Breast epithelium (tissue), 4 donors: Measurements from ENCODE around the gene DCLK1. TPM values are rescaled to one million over a fixed set of nuclear protein-coding genes. Genes with fewer than 3 reads are reported as not detected.

Experiments used
- DNase-seq, 2 donors: peaks; one replicate each; pipeline ENCODE4 v3.0.0-alpha.2; 2019; ENCODE audit warnings: low spot score in 2 of 2
- H3K27ac ChIP-seq, 2 donors: fragments of 200-600 bp; sonication (generic) in 1 of 2; one replicate each; pipeline ENCODE4 v1.5.1; 2016 to 2019; ENCODE audit warnings: mild to moderate bottlenecking in 1 of 2
- H3K27me3 ChIP-seq, 2 donors: fragments of 200-600 bp; sonication (generic) in 1 of 2; one replicate each; pipeline versions ENCODE4 v1.5.1 to v1.6.0; 2017 to 2019; ENCODE audit warnings: control low read depth in 1 of 2, mild to moderate bottlenecking in 1 of 2
- H3K36me3 ChIP-seq: fragments of 200-600 bp; one replicate; pipeline ENCODE4 v1.5.1; 2019
- H3K4me1 ChIP-seq, 2 donors: fragments of 200-600 bp; sonication (generic); one replicate each; pipeline ENCODE4 v1.5.1; 2016 to 2019; ENCODE audit warnings: control low read depth in 1 of 2
- H3K4me3 ChIP-seq, 3 donors: fragments of 200-600 bp; sonication (generic); 1 replicate in 2 of 3; 2 replicates in 1 of 3; pipeline ENCODE4 v1.5.1; 2016 to 2019; ENCODE audit warnings: mild to moderate bottlenecking in 3 of 3, moderate library complexity in 2 of 3
- H3K9me3 ChIP-seq, 2 donors: fragments of 200-600 bp; sonication (generic) in 1 of 2; one replicate each; pipeline ENCODE4 v1.5.1; 2016 to 2019; ENCODE audit warnings: control low read depth in 1 of 2
- POLR2A ChIP-seq: fragments of 450-650 bp; IDR thresholded peaks from one replicate; pipeline ENCODE4 v1.6.1; 2016; ENCODE audit warnings: antibody characterized with exemption, mild to moderate bottlenecking, moderate library complexity
- POLR2AphosphoS5 ChIP-seq, 3 donors: sonication (generic); formaldehyde crosslinking; IDR thresholded peaks; one replicate each; pipeline ENCODE4 v1.6.1; 2017; ENCODE audit warnings: antibody characterized with exemption in 3 of 3
- intact Hi-C: fragments of 100-400 bp; cut with DNase I; formaldehyde crosslinking; loops from one replicate; pipeline ENCODE4 v1.15.1; 2023; ENCODE audit warnings: low total_unique reads
- total RNA-seq, 3 donors: library from RNA; depleted of rRNA; stranded (reverse); fragments of >200 nt; gene quantifications; one replicate each; pipeline ENCODE4 v1.1.0, GENCODE V29; 2016
- TF ChIP-seq, protein P1 (sequence below), 3 donors: fragments of 450-650 bp; IDR thresholded peaks; one replicate each; pipeline ENCODE4 v1.5.1; 2016 to 2017; ENCODE audit warnings: antibody characterized with exemption in 3 of 3, mild to moderate bottlenecking in 3 of 3, moderate library complexity in 3 of 3

DCLK1 gene
- total RNA-seq, 3 donors from 2014 or later: 21.2 to 158 (median 28.2) TPM

DNA sequence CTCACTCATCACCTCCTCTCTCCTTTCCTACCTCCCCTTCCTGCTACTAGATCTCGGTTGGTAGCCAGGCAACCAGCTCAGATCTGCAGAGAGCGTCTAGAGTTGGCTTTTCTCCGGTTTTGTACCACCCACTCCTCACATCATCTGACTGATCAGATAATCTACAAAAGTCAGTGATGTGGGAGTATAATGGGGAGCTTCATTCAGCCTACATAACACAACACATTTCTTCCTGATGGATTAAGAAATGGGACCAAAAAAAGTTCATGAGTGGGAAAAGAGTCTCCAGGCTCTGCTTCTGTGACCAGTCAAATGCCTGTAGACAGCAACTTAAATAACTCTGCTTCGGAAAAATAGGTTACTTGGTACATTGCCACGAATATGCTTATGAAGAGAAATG, 279.8 kb downstream of the DCLK1 start:
- H3K27ac ChIP-seq: peak overlapping the region in 1 of 2 donors; percentile 52
- TF ChIP-seq POLR2AphosphoS5 (IDR thresholded peaks at IDR 0.05) (no peak), POLR2A (no peak)
- TF ChIP-seq, protein P1, sequence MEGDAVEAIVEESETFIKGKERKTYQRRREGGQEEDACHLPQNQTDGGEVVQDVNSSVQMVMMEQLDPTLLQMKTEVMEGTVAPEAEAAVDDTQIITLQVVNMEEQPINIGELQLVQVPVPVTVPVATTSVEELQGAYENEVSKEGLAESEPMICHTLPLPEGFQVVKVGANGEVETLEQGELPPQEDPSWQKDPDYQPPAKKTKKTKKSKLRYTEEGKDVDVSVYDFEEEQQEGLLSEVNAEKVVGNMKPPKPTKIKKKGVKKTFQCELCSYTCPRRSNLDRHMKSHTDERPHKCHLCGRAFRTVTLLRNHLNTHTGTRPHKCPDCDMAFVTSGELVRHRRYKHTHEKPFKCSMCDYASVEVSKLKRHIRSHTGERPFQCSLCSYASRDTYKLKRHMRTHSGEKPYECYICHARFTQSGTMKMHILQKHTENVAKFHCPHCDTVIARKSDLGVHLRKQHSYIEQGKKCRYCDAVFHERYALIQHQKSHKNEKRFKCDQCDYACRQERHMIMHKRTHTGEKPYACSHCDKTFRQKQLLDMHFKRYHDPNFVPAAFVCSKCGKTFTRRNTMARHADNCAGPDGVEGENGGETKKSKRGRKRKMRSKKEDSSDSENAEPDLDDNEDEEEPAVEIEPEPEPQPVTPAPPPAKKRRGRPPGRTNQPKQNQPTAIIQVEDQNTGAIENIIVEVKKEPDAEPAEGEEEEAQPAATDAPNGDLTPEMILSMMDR (IDR thresholded peaks at IDR 0.05): no peak
- H3K4me3 ChIP-seq: no peak overlapping the region
- no peaks in the 10 kb centered on the region for H3K27me3 ChIP-seq
- H3K9me3 ChIP-seq: no peaks in the 10 kb centered on the region
- no peak for DNase-seq
- H3K4me1 ChIP-seq: no peaks in the 10 kb centered on the region
- intact Hi-C loops: no loop called here
- H3K36me3 ChIP-seq: no peaks in the 10 kb centered on the region

DNA sequence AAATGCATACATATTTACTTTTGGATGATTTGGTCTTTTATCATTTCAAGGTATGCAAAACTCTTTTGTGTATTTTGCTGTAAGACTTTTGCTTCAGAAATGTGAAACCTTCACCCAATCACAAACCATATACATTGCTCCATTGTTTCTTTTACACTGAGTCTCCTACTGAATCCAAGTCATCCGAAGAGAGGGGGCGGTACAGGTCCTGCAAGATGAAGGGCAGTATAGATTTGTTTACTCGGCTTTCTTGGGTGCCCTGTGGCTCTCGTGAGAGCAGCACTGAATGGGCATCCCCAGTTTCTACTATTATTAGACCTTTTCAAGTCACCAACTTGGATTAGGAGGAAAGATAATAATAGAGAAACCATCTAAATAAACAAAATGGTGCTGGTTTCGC, 280.6 kb downstream of the DCLK1 start:
- H3K4me3 ChIP-seq: no peak overlapping the region
- TF ChIP-seq, protein P1 (IDR thresholded peaks at IDR 0.05): no peak
- TF ChIP-seq POLR2AphosphoS5 (IDR thresholded peaks at IDR 0.05): no peak
- no peak for TF ChIP-seq POLR2A
- no peaks in the 10 kb centered on the region for H3K27me3 ChIP-seq
- no peaks in the 10 kb centered on the region for H3K4me1 ChIP-seq
- no peaks in the 10 kb centered on the region for H3K36me3 ChIP-seq
- H3K9me3 ChIP-seq: no peaks in the 10 kb centered on the region
- DNase-seq: no peak
- no peak overlapping the region for H3K27ac ChIP-seq
- intact Hi-C loops: no loop called here

DNA sequence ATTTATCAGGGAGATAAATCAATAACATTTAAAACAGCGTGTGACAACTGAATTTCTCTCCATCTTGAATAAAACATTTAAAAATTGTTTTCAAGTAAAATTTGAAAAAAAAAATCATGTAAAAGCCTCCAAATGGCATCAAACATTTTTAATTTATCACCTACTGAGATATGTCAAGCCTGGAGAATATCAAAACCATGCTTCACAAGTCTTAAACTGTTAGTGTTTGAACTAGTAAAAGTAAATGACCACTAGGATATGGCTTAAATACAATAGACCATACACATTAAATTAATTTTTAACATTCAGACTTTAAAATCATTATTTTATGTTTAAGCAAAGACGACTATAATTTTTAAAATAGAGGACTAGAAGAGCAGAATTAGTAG, 281.9 kb downstream of the DCLK1 start:
- no peak overlapping the region for H3K27ac ChIP-seq

DNA sequence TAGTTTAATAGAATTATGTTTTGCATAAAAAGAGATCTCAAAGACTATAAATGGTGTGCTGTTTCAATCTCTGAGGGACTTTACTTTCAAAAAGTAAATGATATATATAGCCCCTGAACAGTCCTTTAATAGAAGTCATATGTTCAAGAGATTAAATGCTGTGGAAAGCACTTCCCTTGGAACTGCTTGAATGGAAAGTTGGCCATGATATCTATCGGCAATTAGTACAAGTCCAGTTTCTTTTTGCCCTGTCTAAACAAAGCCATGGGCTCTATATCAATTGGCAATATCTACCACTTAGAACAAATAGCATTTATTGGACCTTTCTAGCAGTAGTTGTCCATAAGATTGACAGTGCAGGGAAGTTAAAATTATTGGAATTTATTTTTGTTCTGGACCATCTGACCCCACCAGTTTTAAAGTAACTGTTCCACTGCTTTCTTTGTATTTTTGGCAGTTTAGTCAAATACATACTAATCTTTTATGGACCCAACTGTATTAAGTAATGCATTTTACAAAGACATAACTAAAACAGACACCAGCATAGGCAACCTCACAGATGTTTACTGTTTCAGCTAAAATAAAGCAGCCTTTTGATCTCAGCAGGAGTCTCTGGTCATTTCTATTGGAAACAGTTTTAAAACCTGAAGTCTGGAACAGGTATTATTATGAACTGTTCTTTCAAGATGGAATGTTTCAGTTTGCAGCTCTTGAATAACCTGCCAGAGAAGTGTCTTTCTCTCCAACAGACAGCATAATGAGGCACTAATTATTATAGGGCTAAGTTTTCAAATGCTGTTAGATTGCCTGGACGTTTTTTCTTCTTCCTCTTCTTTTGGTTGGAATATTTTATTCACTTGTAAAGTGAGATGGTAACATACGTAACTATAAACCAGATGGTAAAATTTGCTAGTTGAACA, 282.6 kb downstream of the DCLK1 start:
- DNase-seq: no peak
- Histone ChIP-seq H3K27me3 (no peaks in the 10 kb centered on the region), H3K4me1 (no peaks in the 10 kb centered on the region), H3K27ac (no peak overlapping the region), H3K4me3 (no peak overlapping the region), H3K9me3 (no peaks in the 10 kb centered on the region), H3K36me3 (no peaks in the 10 kb centered on the region)
- TF ChIP-seq POLR2A: no peak
- TF ChIP-seq POLR2AphosphoS5 (IDR thresholded peaks at IDR 0.05): no peak
- intact Hi-C loops: no loop called here

More for the DNA sequence above, 281.9 kb downstream of the DCLK1 start:
- no peak for DNase-seq
- Histone ChIP-seq H3K36me3 (no peaks in the 10 kb centered on the region), H3K4me1 (no peaks in the 10 kb centered on the region), H3K27me3 (no peaks in the 10 kb centered on the region), H3K9me3 (no peaks in the 10 kb centered on the region), H3K4me3 (no peak overlapping the region)
- no peak for TF ChIP-seq POLR2AphosphoS5 (IDR thresholded peaks at IDR 0.05)
- TF ChIP-seq, protein P1 (IDR thresholded peaks at IDR 0.05): no peak
- TF ChIP-seq POLR2A: no peak
- intact Hi-C loops: no loop called here

DNA sequence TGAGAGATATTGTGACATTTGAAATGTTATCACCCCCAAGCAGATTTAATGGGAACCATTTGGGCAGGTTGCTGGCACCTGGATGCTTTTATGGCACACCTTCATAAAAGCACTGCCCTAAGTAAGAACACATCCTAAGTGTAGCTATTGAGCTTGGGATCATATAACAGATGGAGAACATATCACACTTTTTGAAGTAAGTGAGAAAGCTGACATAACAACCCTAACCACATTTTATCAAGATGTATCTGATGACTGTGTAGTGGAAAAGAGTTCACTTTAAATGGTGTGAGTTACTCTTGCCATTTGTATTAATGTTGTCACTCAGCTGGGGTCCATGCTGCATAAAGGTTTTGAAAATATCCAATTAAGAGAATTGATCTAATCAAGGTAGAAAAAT, 287.9 kb downstream of the DCLK1 start:
- Histone ChIP-seq H3K27me3 (no peaks in the 10 kb centered on the region), H3K4me1 (no peaks in the 10 kb centered on the region), H3K9me3 (no peaks in the 10 kb centered on the region), H3K36me3 (no peaks in the 10 kb centered on the region), H3K27ac (no peak overlapping the region), H3K4me3 (no peak overlapping the region)
- DNase-seq: no peak
- intact Hi-C loops: no loop called here
- TF ChIP-seq POLR2AphosphoS5 (IDR thresholded peaks at IDR 0.05) (no peak), POLR2A (no peak)
- TF ChIP-seq, protein P1 (IDR thresholded peaks at IDR 0.05): no peak
